Tongue (tissue), 2 donors: Measurements from ENCODE around the gene C9orf43. TPM values are rescaled to one million over a fixed set of nuclear protein-coding genes. Genes with fewer than 3 reads are reported as not detected.
"Not testable (repeated sequence)": the region's sequence is repeated elsewhere in the genome, so short reads cannot be mapped to it uniquely, and the experiment has no call there.

Experiments used
- DNase-seq: peaks from one replicate; pipeline ENCODE4 v3.0.0-alpha.2; 2015
- total RNA-seq: library from RNA; depleted of rRNA; stranded (reverse); fragments of >200 nt; gene quantifications from one replicate; pipeline ENCODE4 v1.2.3, GENCODE V29; 2014

The C9orf43 gene
- total RNA-seq: 0.92 TPM

GRCh38 chr9:113410207-113410864, at the start of gene C9orf43, which contains the start of gene POLE3:
Gene C9orf43 (plus strand): TSS chr9:113410747. CDS start chr9:113413494, 2,747 bp downstream.
Gene POLE3 (minus strand): TSS chr9:113410675. CDS start chr9:113410293, 382 bp downstream.
- DNase-seq: peak; percentile 98

GRCh38 chr9:113361304-113362018, 49.1 kb upstream of the C9orf43 start:
- DNase-seq: no peak

GRCh38 chr9:113363336-113363735, 47.2 kb upstream of the C9orf43 start:
- DNase-seq: no peak

- no peak for DNase-seq
Observed at GRCh38 chr9:113364951-113365350, 45.6 kb upstream of the C9orf43 start.

- not testable (repeated sequence) for DNase-seq
Observed at GRCh38 chr9:113365652-113366051, 44.9 kb upstream of the C9orf43 start.

- no peak for DNase-seq
Observed at GRCh38 chr9:113368348-113368981, 42.1 kb upstream of the C9orf43 start.

- DNase-seq: no peak
Observed at GRCh38 chr9:113368982-113369854, 41.3 kb upstream of the C9orf43 start.

GRCh38 chr9:113369855-113370140, 40.7 kb upstream of the C9orf43 start:
- DNase-seq: no peak

- DNase-seq: no peak
Observed at GRCh38 chr9:113370806-113371325, 39.7 kb upstream of the C9orf43 start.

GRCh38 chr9:113372059-113372458, 38.5 kb upstream of the C9orf43 start:
- no peak for DNase-seq

- DNase-seq: no peak
Observed at GRCh38 chr9:113373256-113373655, 37.3 kb upstream of the C9orf43 start.

GRCh38 chr9:113373676-113374392, 36.7 kb upstream of the C9orf43 start:
- no peak for DNase-seq

- no peak for DNase-seq
Observed at GRCh38 chr9:113375057-113376023, 35.2 kb upstream of the C9orf43 start.

GRCh38 chr9:113376634-113377567, 33.6 kb upstream of the C9orf43 start, which contains the start of gene HDHD3:
Gene HDHD3 (minus strand): TSS chr9:113376986. CDS start chr9:113374354, 2,632 bp downstream.
- peak; percentile 90 for DNase-seq

GRCh38 chr9:113379094-113379828, 31.3 kb upstream of the C9orf43 start:
- not testable (repeated sequence) for DNase-seq

- DNase-seq: not testable (repeated sequence)
Observed at GRCh38 chr9:113379829-113380210, 30.7 kb upstream of the C9orf43 start.

GRCh38 chr9:113380869-113381378, 29.6 kb upstream of the C9orf43 start:
- peak; percentile 19 for DNase-seq

- DNase-seq: not testable (repeated sequence)
Observed at GRCh38 chr9:113381441-113381840, 29.1 kb upstream of the C9orf43 start.
